HCT116 (cell line): ENCODE measurements around the gene ZC3H12C.

Experiments
- SIN3A ChIP-seq: IDR thresholded peaks from 2 replicates; pipeline ENCODE4 v1.6.1; 2012; ENCODE audit warnings: low read depth
- YY1 ChIP-seq: IDR thresholded peaks from 2 replicates; pipeline ENCODE4 v1.6.1; 2011; ENCODE audit warnings: low read length, low read depth, moderate library complexity, mild to moderate bottlenecking; ENCODE audit not compliant: insufficient replicate concordance; ENCODE audit errors: extremely low read depth
- ZFX ChIP-seq: fragments of 450-650 bp; IDR thresholded peaks from 2 replicates; pipeline ENCODE4 v1.6.1; 2017
- TF ChIP-seq, protein P1 (sequence below), 3 experiments: fragments of 200-600 bp in 1 of 3; sonication (generic) in 1 of 3; IDR thresholded peaks in 2 of 3; conservative IDR thresholded peaks in 1 of 3; 2 replicates each; pipeline ENCODE4 v1.5.1; 2012 to 2017; ENCODE audit warnings: low read depth in 2 of 3, low read length in 2 of 3, antibody characterized with exemption in 1 of 3, borderline replicate concordance in 1 of 3, control low read depth in 1 of 3, mild to moderate bottlenecking in 1 of 3, mixed read lengths in 1 of 3, mixed run types in 1 of 3, moderate library complexity in 1 of 3; ENCODE audit not compliant: insufficient read depth in 1 of 3

DNA sequence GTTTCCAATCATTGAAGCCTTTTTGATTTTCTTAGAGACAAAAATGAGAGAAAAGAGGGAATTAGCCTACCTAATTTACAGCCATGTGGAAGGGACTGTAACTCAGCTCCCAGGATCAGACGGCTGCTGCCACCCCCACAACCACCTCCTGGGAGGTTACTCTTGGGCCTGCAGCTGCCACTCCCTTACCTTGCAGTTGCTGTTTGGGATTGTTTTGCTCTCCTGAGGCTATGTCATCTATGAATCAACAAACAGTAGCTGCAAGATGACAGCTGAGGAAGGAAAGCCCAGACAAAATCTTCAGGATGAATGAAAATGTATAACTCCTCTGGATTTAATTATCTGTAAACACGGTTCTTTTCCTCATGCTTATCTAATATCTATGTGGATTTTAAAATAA is 28.0 kb upstream of the ZC3H12C start:
- TF ChIP-seq ZFX: no peak
- TF ChIP-seq, protein P1, sequence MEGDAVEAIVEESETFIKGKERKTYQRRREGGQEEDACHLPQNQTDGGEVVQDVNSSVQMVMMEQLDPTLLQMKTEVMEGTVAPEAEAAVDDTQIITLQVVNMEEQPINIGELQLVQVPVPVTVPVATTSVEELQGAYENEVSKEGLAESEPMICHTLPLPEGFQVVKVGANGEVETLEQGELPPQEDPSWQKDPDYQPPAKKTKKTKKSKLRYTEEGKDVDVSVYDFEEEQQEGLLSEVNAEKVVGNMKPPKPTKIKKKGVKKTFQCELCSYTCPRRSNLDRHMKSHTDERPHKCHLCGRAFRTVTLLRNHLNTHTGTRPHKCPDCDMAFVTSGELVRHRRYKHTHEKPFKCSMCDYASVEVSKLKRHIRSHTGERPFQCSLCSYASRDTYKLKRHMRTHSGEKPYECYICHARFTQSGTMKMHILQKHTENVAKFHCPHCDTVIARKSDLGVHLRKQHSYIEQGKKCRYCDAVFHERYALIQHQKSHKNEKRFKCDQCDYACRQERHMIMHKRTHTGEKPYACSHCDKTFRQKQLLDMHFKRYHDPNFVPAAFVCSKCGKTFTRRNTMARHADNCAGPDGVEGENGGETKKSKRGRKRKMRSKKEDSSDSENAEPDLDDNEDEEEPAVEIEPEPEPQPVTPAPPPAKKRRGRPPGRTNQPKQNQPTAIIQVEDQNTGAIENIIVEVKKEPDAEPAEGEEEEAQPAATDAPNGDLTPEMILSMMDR (IDR thresholded peaks at IDR 0.05 in 2 of 3, conservative IDR thresholded peaks at IDR 0.05 in 1 of 3; ENCODE audit: borderline replicate concordance in 1 of 3, insufficient read depth in 1 of 3, low read depth in 2 of 3, low read length in 2 of 3): no peak
- TF ChIP-seq YY1: no peak
- TF ChIP-seq SIN3A: no peak
